ENCODE measurements around the gene USP48.

DNA sequence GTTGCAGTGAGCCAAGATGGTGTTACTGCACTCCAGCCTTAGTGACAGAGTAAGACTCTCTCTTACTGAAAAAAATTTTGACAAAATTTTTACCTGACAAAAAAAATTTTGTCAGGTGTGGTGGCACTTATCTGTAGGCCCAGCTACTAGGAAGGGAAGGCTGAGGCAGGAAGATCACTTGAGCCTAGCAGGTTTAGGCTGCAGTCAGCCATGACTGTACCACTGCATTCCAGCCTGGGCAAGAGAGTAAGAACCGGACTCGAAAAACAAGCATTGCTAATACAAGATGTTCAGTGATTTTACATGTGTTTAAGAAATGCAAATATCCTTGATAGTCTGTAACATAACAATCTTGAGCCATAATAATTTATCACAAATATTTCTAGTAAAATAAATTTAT is 46.9 kb downstream of the USP48 start:
- no peak for TF ChIP-seq CTBP1 (IDR thresholded peaks at IDR 0.05; ENCODE audit: borderline replicate concordance)
- TF ChIP-seq HDGF (IDR thresholded peaks at IDR 0.05; ENCODE audit: borderline replicate concordance) = no peak
- TF ChIP-seq FOXK2 (IDR thresholded peaks at IDR 0.05) = no peak
- TF ChIP-seq FOXM1 (IDR thresholded peaks at IDR 0.05; ENCODE audit: borderline replicate concordance) = no peak
- no peak for TF ChIP-seq SP1 (IDR thresholded peaks at IDR 0.05)
- no peak for TF ChIP-seq L3MBTL2 (conservative IDR thresholded peaks at IDR 0.05)
- TF ChIP-seq SUZ12 (IDR thresholded peaks at IDR 0.05) = no peak
